ENCODE measurements around the gene C6orf58. TPM values are rescaled to one million over a fixed set of nuclear protein-coding genes. Genes with fewer than 3 reads are reported as not detected.

C6orf58 gene
- total and polyA plus RNA-seq, 10 of the 15 experiments (the other 5 are each of a cell fraction or from before 2014, with no cell fraction given): 0.06 to 0.43 (median 0.12) TPM; not detected in 2

- TF ChIP-seq FOS (IDR thresholded peaks at IDR 0.05; ENCODE audit: borderline replicate concordance, extremely low read depth, insufficient read length) (no peak), NFYA (IDR thresholded peaks at IDR 0.05; ENCODE audit: borderline replicate concordance, low read depth, low read length) (no peak), FOXM1 (IDR thresholded peaks at IDR 0.05; ENCODE audit: low read depth, low read length) (no peak)
- TF ChIP-seq, protein P1, sequence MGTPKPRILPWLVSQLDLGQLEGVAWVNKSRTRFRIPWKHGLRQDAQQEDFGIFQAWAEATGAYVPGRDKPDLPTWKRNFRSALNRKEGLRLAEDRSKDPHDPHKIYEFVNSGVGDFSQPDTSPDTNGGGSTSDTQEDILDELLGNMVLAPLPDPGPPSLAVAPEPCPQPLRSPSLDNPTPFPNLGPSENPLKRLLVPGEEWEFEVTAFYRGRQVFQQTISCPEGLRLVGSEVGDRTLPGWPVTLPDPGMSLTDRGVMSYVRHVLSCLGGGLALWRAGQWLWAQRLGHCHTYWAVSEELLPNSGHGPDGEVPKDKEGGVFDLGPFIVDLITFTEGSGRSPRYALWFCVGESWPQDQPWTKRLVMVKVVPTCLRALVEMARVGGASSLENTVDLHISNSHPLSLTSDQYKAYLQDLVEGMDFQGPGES (IDR thresholded peaks at IDR 0.05): no peak
These were observed 28.9 kb upstream of the C6orf58 start (continued) for GRCh38 chr6:127547904-127548649.

GRCh38 chr6:127550403-127550802, 26.6 kb upstream of the C6orf58 start:
- H3K4me3 ChIP-seq: no peak overlapping the region
- intact Hi-C loops (cut with micrococcal nuclease; ENCODE audit: unreplicated experiment) (no loop called here), in situ Hi-C loops (cut with MboI) (no loop called here)
- H3K27me3 ChIP-seq (replicated peaks in 1 of 2; ENCODE audit: control insufficient read depth in 2 of 2, insufficient read depth in 2 of 2, low read length in 1 of 2): no peaks in the 10 kb centered on the region
- ChIA-PET RAD21 (ENCODE audit: unreplicated experiment) (no interaction called here), CTCF (interaction anchor here (1.6 kb wide), 1 partner anchor 91 kb away, joined by 3 read pairs; no protein-coding TSS in a partner anchor), SMC1A (ENCODE audit: uncharacterized antibody, unreplicated experiment) (no interaction called here), POLR2A (no interaction called here)
- H3K4me1 ChIP-seq (ENCODE audit: control insufficient read depth, insufficient read depth, low read length): no peaks in the 10 kb centered on the region
- H3K4me2 ChIP-seq (ENCODE audit: control insufficient read depth, insufficient read depth): no peak overlapping the region
- no peaks in the 10 kb centered on the region for H4K20me1 ChIP-seq (ENCODE audit: control insufficient read depth, insufficient read depth)
- no peak for DNase-seq (ENCODE audit: low read depth, low spot score)
- H3K9me3 ChIP-seq (replicated peaks; ENCODE audit: control insufficient read depth, insufficient read depth, low read length): no peaks in the 10 kb centered on the region
- H3K27ac ChIP-seq (ENCODE audit: control insufficient read depth, insufficient read depth): no peak overlapping the region
- BruUV-seq (replicated peaks): no TSS peak
- no peak for ATAC-seq
- H2AFZ ChIP-seq (ENCODE audit: control insufficient read depth, low read depth, low read length): no peak overlapping the region
- no peaks in the 10 kb centered on the region for H3K36me3 ChIP-seq (ENCODE audit: control insufficient read depth in 2 of 2, insufficient read depth in 2 of 2, low read length in 1 of 2)
- no peak overlapping the region for H3K9ac ChIP-seq (ENCODE audit: control insufficient read depth, insufficient read depth, low read length)
- FAIRE-seq: no peak
- no peaks in the 10 kb centered on the region for H3K79me2 ChIP-seq (ENCODE audit: control insufficient read depth, insufficient read depth, low read length)
- TF ChIP-seq NRF1 (conservative IDR thresholded peaks at IDR 0.05; ENCODE audit: low read depth, low read length): no peak
- no peak for TF ChIP-seq CEBPB (IDR thresholded peaks at IDR 0.05; ENCODE audit: borderline replicate concordance in 1 of 2, low read depth in 2 of 2, low read length in 2 of 2)
- TF ChIP-seq, protein P2, sequence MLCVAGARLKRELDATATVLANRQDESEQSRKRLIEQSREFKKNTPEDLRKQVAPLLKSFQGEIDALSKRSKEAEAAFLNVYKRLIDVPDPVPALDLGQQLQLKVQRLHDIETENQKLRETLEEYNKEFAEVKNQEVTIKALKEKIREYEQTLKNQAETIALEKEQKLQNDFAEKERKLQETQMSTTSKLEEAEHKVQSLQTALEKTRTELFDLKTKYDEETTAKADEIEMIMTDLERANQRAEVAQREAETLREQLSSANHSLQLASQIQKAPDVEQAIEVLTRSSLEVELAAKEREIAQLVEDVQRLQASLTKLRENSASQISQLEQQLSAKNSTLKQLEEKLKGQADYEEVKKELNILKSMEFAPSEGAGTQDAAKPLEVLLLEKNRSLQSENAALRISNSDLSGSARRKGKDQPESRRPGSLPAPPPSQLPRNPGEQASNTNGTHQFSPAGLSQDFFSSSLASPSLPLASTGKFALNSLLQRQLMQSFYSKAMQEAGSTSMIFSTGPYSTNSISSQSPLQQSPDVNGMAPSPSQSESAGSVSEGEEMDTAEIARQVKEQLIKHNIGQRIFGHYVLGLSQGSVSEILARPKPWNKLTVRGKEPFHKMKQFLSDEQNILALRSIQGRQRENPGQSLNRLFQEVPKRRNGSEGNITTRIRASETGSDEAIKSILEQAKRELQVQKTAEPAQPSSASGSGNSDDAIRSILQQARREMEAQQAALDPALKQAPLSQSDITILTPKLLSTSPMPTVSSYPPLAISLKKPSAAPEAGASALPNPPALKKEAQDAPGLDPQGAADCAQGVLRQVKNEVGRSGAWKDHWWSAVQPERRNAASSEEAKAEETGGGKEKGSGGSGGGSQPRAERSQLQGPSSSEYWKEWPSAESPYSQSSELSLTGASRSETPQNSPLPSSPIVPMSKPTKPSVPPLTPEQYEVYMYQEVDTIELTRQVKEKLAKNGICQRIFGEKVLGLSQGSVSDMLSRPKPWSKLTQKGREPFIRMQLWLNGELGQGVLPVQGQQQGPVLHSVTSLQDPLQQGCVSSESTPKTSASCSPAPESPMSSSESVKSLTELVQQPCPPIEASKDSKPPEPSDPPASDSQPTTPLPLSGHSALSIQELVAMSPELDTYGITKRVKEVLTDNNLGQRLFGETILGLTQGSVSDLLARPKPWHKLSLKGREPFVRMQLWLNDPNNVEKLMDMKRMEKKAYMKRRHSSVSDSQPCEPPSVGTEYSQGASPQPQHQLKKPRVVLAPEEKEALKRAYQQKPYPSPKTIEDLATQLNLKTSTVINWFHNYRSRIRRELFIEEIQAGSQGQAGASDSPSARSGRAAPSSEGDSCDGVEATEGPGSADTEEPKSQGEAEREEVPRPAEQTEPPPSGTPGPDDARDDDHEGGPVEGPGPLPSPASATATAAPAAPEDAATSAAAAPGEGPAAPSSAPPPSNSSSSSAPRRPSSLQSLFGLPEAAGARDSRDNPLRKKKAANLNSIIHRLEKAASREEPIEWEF (IDR thresholded peaks at IDR 0.05; ENCODE audit: insufficient replicate concordance, low read depth, low read length): no peak
- TF ChIP-seq POU2F2 (IDR thresholded peaks at IDR 0.05; ENCODE audit: borderline replicate concordance, low read depth, low read length): no peak
- TF ChIP-seq ZNF207 (IDR thresholded peaks at IDR 0.05; ENCODE audit: borderline replicate concordance): no peak
- no peak for TF ChIP-seq RCOR1 (conservative IDR thresholded peaks at IDR 0.05; ENCODE audit: low read depth, low read length)
- TF ChIP-seq ZNF274 (IDR thresholded peaks at IDR 0.05; ENCODE audit: insufficient read depth, insufficient read length): no peak
- TF ChIP-seq ZBTB4 (CRISPR knock-in tag; IDR thresholded peaks at IDR 0.05): no peak
